ENCODE measurements around the gene HBEGF.

Gene HBEGF, protein sequence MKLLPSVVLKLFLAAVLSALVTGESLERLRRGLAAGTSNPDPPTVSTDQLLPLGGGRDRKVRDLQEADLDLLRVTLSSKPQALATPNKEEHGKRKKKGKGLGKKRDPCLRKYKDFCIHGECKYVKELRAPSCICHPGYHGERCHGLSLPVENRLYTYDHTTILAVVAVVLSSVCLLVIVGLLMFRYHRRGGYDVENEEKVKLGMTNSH

GRCh38 chr5:140346348-140347221, at the start of gene HBEGF:
TSS of gene HBEGF (minus strand) at chr5:140346603. CDS start at chr5:140346328, 275 bp downstream.
- FAIRE-seq, result no peak

DNA sequence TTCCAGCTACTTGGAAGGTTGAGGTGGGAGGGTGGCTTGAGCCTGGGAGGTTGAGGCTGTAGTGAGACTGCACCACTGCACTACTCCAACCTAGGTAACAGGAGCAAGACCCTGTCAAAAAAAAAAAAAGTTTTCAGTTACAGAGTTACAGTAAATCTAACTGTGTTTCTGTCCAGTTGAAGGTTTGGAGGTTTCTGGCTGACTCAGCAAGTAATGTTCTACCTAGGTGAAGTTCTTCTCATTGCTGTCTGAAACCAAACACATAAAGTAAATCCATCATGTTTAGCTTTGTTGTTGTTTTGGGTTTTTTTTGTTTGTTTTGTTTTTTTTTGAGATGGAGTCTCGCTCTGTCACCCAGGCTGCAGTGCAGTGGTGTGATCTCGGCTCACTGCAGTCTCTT, 47.3 kb upstream of the HBEGF start:
- FAIRE-seq, result no peak

- FAIRE-seq, result no peak
Observed at GRCh38 chr5:140391732-140392131, 45.3 kb upstream of the HBEGF start.

DNA sequence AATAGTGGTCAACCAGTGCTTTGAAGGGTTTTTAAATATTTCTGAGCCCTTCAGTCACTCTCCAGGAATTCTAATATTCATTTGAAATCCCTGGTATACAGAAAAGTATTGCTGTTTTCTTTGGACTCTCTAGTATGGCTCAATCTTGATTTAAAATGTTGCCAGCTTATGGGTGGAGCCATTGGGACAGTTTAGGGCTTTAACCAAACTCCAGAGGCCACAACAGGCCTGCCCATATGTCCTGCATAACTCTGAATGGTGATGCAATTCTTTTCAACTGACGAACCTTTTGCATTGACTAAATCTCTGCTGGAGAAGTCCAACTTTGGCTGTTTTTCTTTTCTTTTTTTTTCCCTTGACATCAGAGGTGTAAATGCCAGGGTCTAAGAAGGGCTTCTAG, 44.9 kb upstream of the HBEGF start:
- no peak for FAIRE-seq

- FAIRE-seq, result no peak
Observed at GRCh38 chr5:140388052-140388451, 41.6 kb upstream of the HBEGF start.

- no peak for FAIRE-seq
Observed at GRCh38 chr5:140383300-140383699, 36.9 kb upstream of the HBEGF start.

DNA sequence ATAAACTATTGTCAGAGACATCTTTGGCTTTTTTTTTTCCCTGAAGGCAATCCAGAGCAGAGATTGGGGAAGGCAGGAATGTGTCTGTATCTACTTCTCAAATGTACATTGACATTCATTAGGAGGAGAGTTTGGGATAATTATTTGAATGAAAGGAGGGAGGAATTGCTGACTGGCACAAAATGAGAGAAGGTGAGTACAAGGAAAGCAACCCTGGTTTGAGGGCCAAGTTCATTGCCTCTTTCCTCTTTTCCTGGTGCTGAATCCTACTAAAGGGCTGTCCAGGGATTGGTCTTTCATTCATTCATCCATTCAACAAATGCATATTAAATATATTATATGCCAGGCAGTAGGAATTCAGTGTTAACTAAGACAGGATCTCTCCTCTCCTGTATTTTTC, 36.5 kb upstream of the HBEGF start:
- FAIRE-seq, result no peak

GRCh38 chr5:140381972-140382371, 35.6 kb upstream of the HBEGF start:
- no peak for FAIRE-seq

DNA sequence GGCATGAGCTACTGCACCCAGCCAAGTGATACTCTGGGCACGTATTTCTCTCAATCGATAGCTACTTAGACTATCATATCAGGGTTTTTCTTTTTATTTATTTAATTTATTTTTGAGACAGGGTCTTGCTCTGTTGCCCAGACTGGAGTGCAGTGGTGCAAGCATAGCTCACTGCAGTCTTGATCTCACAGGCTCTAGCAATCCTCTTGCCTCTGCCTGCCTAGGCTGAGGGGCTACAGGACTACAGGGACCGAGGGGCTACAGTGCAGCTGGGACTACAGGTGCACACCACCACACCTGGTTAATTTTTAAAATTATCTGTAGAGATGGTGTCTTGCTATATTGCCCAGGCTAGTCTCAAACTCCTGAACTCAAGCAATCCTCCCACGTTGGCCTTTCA, 34.9 kb upstream of the HBEGF start:
- no peak for FAIRE-seq

DNA sequence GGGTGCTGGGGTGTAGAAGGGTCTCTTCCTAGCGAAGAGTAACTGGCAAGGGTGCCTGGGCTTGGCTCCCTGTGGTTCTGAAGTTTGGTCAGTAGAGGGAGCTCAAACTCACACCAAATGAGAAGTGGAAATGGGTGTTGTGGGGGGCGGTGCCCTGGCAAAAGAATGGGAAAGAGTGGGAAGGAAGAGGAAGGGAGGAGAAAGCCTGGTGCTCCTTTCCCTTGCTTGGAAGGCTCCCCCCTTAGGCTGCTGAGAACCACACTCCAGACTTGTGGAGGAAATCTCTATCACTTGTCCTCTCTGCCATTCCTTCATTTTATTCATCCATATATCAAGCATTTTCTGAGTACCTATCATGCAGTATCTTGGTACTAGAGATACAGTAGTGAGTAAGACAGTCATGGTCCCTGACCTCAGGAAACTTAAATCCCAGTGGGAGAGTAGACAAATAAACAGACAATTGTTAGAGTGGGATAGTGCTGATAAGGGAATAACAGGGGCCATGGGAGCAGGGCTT, 26.6 kb upstream of the HBEGF start:
- FAIRE-seq, result no peak

- FAIRE-seq, result no peak
Observed at GRCh38 chr5:140371356-140372151, 25.2 kb upstream of the HBEGF start.

GRCh38 chr5:140367256-140368013, 21.0 kb upstream of the HBEGF start:
- no peak for FAIRE-seq

DNA sequence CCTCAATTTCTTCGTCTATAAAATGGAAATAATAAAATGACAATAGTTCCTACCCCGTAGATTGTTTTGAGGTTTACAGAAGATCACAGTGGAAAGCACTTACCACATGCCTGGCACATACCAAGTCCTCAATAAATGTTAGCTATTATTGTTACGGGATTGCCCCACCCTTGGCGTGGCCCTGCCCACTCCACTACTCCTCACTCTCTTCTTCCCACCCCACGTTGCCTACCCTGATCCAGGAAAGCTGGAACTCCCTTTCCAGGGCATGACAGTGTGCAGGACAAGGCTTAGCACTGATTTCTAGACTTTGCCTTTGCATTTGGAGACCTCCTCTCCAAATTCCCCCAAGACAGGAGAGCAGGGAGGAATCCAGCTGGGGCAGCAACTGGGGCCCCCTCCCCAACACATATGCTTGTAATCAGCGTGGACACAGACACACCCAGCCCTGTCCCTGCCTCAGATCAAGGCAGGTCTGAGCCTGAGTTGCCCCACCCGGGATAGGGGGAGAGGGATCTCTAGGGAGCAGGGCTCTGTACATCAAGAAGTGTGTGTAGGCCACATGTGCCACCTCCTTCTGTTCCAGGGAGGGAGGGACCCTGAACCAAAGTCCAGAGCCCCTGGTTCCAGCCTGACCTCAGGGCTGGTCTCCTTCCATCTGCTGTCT, 20.3 kb upstream of the HBEGF start:
- FAIRE-seq, result no peak

GRCh38 chr5:140365941-140366340, 19.5 kb upstream of the HBEGF start:
- no peak for FAIRE-seq

GRCh38 chr5:140365282-140365681, 18.9 kb upstream of the HBEGF start:
- no peak for FAIRE-seq

GRCh38 chr5:140364472-140364765, 18.0 kb upstream of the HBEGF start:
- FAIRE-seq, result no peak

DNA sequence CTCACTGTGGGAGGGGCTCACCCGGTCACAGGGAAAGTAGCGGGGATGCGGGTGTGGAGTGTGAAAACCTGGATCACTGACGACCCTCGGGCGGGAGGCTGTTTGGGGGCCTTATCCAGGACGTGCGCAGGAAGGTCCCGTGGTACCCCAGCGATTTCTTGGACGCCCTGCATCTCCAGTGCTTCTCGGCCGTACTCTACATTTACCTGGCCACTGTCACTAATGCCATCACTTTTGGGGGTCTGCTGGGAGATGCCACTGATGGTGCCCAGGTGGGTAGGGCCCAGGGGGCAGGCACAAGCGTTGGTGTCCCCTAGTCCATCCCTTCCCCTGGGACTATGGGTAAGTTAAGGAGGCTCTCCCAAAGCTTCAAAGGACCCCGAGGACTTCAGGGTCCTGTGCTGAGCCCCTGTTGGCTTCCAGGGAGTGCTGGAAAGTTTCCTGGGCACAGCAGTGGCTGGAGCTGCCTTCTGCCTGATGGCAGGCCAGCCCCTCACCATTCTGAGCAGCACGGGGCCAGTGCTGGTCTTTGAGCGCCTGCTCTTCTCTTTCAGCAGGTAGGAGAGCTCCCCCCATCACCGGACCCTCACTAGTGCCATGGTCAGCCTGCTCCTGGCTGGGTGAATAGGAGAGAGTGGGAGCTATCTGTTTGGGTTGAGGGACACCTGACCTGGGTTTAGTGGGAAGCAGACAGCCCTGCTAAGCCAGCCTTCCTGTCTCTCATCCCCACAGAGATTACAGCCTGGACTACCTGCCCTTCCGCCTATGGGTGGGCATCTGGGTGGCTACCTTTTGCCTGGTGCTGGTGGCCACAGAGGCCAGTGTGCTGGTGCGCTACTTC, 17.4 kb upstream of the HBEGF start:
- no peak for FAIRE-seq

GRCh38 chr5:140362875-140363630, 16.6 kb upstream of the HBEGF start:
- FAIRE-seq, result no peak

- FAIRE-seq, result no peak
Observed at GRCh38 chr5:140362311-140362710, 15.9 kb upstream of the HBEGF start.

- no peak for FAIRE-seq
Observed at GRCh38 chr5:140361901-140362300, 15.5 kb upstream of the HBEGF start.
